ENCODE results near the gene COL6A2. TPM values are rescaled to one million over a fixed set of nuclear protein-coding genes. Genes with fewer than 3 reads are reported as not detected.

Gene COL6A2
- total RNA-seq, 1 donor from 2014 or later, result 32.0 TPM

DNA sequence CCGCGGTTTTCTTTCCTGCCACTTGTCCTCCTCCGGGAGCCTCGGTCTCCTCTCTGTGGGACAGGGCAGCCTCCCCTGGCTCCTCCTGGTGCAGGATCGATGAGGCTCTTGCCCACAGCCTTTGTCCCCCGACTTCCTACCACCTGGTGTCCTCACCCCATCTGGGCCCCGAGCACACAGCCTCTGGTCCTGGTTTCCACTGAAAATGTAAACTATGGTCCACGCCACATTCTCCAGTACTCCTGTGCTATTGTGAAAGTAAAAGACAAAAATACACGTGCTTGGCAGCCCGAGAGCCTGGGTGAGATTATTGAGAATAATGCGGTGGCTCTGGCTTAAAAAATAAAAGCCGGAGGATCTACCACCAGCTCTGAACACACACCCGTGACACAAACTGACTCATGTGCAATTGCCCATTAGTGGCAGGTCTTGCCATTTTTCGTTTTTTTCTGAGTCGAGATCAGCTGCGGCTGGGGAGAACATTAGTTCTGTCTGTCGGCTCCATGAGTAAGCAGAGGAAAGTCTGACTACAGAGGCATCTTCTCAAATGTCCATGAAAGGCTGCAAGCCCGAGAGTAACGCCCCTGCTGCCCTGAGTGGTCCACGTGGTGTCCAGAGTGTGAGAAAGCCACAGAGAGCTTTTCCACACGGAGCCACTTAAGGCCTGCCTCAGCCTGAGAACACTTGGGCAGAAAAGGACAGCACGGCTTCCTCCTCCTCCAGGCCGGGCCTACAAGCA, 5.7 kb upstream of the COL6A2 start:
- no peak for DNase-seq (ENCODE audit: low spot score, unreplicated experiment)
- Mint-ChIP-seq H3K36me3 (ENCODE audit: insufficient read depth) (no peaks in the 10 kb centered on the region), H3K27me3 (peaks cover 18% of the 10 kb centered on the region), H3K9me3 (ENCODE audit: low read depth) (peaks cover 18% of the 10 kb centered on the region), H3K4me1 (ENCODE audit: low read depth) (no peaks in the 10 kb centered on the region), H3K4me3 (ENCODE audit: low read depth) (no peak overlapping the region), H3K27ac (no peak overlapping the region)
- TF ChIP-seq, protein P1, sequence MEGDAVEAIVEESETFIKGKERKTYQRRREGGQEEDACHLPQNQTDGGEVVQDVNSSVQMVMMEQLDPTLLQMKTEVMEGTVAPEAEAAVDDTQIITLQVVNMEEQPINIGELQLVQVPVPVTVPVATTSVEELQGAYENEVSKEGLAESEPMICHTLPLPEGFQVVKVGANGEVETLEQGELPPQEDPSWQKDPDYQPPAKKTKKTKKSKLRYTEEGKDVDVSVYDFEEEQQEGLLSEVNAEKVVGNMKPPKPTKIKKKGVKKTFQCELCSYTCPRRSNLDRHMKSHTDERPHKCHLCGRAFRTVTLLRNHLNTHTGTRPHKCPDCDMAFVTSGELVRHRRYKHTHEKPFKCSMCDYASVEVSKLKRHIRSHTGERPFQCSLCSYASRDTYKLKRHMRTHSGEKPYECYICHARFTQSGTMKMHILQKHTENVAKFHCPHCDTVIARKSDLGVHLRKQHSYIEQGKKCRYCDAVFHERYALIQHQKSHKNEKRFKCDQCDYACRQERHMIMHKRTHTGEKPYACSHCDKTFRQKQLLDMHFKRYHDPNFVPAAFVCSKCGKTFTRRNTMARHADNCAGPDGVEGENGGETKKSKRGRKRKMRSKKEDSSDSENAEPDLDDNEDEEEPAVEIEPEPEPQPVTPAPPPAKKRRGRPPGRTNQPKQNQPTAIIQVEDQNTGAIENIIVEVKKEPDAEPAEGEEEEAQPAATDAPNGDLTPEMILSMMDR (IDR thresholded peaks at IDR 0.05; ENCODE audit: unreplicated experiment), result no peak

DNA sequence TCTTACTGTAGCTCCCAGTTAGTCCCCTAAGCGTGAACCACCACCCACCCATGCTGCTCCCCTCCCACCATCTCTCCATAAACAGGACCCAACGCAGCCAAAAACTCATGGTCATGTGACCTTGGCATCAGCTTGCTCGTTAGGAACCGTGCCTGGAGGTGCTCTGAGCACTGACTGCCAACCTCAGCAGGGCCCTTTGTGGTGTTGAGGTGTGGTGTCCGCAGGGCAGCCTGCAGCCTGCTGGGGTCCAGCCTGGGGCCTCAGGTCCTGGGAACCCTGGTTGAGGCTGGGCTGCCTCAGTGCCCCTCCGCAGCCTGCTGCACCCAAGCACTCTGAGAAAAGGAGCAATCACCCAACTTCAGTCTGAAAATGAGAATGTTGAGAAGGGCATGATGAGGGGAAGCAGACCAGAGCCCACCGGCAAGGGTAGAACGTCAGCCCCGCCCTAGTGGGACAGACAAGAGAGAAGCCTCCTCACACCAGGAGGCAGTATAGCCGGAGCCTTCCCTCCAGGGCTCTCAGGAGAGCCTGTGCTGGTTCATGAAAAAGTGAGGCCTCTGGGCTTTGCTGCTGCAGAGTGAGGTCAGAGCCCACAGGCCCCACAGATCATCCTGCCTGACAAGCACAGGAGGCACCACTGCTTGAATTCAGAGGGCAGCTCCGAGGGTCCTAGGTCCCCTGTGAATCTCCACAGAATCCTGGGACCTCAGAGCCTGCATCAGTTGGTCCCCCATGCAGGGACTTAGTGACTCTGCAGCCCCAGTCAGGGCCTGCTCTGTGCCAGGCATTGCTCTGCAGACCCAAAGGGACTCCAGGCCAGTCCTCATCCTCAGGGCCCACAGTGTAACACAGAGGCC, 4.9 kb upstream of the COL6A2 start:
- Mint-ChIP-seq H3K27me3 (peaks cover 18% of the 10 kb centered on the region), H3K9me3 (ENCODE audit: low read depth) (peaks cover 17% of the 10 kb centered on the region), H3K27ac (no peak overlapping the region), H3K4me3 (ENCODE audit: low read depth) (no peak overlapping the region), H3K36me3 (ENCODE audit: insufficient read depth) (no peaks in the 10 kb centered on the region), H3K4me1 (ENCODE audit: low read depth) (no peaks in the 10 kb centered on the region)
- TF ChIP-seq, protein P1 (IDR thresholded peaks at IDR 0.05; ENCODE audit: unreplicated experiment), result no peak
- DNase-seq (ENCODE audit: low spot score, unreplicated experiment), result no peak

DNA sequence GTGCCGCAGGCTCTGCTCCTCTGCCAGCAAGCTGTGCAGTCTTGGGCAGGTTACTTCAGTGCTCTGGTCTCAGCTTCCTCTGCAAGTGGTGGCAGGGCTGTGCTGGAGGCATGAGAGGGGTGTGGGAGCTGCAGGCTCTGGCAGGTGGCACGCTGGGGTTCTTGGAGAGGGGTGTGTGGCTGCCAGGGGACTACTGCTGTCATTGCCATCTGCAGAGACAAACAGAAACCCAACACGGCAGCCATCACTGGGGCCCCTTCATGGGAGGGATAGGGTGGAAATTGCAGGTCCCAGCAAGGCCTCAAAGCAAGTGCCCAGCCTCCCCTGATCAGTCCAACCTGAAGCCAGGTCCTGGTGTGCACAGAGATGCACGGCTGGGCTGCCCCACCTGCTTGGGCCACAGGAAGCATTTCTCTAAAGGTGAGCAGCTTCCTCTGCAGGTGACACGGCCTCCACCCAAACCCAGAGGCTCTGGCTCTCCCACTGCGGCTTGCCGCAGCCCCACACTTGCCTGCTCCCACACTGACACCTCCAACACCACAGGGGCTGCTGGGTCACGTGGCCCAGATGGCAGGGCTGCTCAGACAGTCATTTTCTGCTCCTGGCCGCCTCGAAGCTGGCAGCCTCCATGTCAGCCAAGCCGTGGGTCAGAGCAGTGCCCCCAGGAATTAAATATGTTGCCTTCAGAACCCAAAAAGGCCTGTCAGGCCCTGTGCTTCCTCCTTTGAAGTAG, 4.1 kb upstream of the COL6A2 start:
- no peak for DNase-seq (ENCODE audit: low spot score, unreplicated experiment)
- TF ChIP-seq, protein P1 (IDR thresholded peaks at IDR 0.05; ENCODE audit: unreplicated experiment), result no peak

DNA sequence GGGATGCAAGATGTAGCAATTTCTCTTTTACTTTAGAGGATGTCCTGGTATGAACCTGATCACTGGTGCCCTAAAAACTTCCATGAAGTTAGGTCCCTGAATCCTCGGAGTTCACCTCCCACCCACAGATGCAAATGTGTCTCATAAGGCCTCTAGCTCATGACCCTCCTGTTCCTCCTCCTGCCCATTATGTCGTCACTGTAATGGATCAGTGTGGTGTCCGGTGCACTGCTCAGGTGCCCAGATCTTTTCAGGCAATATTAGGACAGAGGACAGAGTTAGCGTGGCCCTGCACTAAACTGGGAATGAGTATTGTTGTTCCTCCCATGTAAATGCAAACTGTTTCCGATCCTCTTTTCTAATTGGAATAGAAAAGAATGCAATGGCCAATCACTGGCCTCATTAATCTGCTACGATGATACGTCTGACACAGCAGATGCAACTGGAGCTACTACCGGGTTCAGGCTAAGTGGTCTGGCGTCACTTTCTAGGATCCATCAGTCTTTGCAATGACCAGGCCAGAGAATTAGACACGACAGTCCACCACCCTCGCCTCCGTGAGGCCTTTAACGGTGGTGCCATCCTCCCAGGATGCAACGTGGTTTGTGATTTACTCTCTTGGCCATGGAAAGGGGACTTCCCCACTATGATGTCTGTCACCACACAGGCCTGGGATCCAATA, 3.4 kb upstream of the COL6A2 start:
- H3K36me3 Mint-ChIP-seq (ENCODE audit: insufficient read depth), result no peaks in the 10 kb centered on the region
- TF ChIP-seq, protein P1 (IDR thresholded peaks at IDR 0.05; ENCODE audit: unreplicated experiment), result no peak
- no peak for DNase-seq (ENCODE audit: low spot score, unreplicated experiment)
- H3K9me3 Mint-ChIP-seq (ENCODE audit: low read depth), result peaks cover 9% of the 10 kb centered on the region
- H3K4me1 Mint-ChIP-seq (ENCODE audit: low read depth), result no peaks in the 10 kb centered on the region
- H3K27ac Mint-ChIP-seq, result no peak overlapping the region
- no peak overlapping the region for H3K4me3 Mint-ChIP-seq (ENCODE audit: low read depth)
- peaks cover 21% of the 10 kb centered on the region for H3K27me3 Mint-ChIP-seq

More for the DNA sequence above, 4.1 kb upstream of the COL6A2 start:
- Mint-ChIP-seq H3K36me3 (ENCODE audit: insufficient read depth) (no peaks in the 10 kb centered on the region), H3K4me1 (ENCODE audit: low read depth) (no peaks in the 10 kb centered on the region), H3K27me3 (peaks cover 18% of the 10 kb centered on the region), H3K4me3 (ENCODE audit: low read depth) (no peak overlapping the region), H3K9me3 (ENCODE audit: low read depth) (peaks cover 9% of the 10 kb centered on the region), H3K27ac (no peak overlapping the region)

Data from progenitor cell of endocrine pancreas (in vitro differentiated cells).